GM21786 (cell line): ENCODE results near the gene UCK2.

Experiments used
- ATAC-seq: cut with Tn5 transposase; IDR thresholded peaks from one replicate; pipeline ENCODE4 v1.9.1; 2021; ENCODE audit not compliant: unreplicated experiment

The UCK2 gene

DNA sequence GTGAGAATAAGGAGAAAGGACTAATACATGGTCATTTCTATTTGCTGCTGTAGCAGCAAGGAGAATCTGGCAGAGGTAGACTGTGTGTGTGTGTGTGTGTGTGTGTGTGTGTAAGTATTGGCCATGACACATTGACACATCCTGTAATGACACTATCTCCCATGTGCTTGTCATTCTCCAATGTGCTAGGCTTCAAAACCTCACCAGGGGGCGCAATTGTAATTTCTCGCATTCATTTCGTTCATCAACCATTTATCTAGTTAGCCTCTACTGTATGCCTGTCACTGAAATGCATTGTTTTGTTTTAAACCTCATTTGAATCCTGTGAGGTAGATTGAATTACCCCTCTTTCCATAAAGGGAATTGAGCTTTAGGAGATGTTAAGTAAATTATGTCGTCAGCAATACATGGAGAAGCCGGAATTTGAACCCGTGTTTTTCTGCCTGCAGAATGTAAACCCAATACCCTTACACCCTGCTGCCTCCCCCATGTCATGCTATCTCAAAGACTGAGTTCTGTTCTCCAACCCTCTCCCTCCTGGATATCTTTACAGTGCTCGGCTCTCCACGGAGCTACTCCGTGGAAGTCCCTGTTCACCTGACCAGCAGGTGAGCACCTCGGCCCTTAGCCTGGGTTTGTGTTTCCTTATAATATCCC is 100.8 kb downstream of the UCK2 start:
- ATAC-seq: no peak

DNA sequence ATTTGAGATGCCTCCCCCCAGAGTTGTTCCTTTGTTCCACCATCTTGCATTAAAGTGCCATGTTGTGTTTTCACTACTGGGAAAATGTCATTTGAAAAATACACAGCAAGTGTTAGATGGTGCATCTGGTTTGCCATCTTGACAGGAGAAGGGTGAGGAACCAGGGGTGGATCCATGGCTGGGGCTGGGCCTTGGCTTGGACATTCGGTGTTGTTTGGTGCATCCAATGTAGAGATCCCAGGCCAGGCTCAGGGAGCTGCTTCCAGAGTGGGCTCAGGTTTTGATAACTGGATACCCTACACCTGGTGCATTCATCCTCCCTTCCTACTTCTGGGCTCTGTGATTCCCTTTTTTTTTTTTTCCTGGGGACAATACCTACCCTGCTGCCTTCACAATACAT is 103.5 kb downstream of the UCK2 start:
- ATAC-seq: no peak

DNA sequence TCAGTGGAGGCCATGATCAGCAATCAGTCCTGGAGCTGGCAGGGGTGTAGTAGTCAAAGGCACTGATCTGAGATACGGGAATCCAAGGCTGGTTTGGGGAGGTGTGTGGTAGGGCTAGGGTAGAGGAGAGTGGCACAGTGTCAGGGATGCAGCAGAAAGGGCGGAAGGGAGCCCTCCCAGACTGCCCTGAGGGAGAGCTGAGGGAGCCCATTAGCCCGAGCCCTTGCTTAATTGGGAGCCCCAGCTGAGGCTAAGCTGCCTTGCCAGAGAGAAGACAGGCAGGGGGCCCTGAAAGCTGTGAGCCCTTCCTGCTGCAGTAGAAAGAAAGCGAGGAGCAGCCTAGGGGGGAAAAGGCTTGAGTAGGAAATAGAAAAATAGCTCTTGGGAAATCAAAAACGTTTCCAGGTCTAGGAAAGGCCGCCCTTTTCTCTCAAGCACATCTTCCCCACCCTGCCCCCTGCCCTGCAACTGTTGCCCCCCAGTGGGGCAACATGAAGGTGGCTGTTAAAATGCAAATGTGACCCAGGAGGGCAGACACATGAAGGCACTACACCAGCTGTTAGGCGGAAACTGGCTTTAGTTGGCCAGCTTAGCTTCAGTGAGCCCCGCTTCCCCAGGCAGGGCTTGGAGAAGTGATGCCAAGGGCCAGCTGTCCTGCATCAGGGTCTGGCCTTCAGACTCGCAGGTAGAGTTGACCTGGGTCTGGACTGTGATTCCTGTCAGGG is 106.2 kb downstream of the UCK2 start:
- ATAC-seq: no peak

DNA sequence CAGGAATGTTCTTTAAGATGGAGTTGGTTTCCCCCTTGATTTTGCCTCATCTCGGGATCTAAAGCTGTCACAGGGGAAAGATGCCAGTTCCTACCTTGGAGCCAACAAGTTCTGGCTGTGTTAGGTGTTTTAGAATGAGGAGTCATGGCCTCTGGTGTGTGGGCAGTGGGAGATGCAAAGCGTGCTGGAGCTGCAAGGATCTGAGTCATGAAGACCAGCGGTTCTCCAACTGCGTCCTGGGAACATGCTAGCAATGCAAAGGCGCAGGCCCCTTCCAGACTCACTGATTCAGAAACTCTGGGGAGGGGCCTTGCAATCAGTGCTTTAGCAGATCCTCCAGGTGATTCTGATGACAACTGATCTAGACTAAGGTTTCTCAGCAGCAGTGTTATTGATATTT is 109.1 kb downstream of the UCK2 start:
- ATAC-seq: no peak

DNA sequence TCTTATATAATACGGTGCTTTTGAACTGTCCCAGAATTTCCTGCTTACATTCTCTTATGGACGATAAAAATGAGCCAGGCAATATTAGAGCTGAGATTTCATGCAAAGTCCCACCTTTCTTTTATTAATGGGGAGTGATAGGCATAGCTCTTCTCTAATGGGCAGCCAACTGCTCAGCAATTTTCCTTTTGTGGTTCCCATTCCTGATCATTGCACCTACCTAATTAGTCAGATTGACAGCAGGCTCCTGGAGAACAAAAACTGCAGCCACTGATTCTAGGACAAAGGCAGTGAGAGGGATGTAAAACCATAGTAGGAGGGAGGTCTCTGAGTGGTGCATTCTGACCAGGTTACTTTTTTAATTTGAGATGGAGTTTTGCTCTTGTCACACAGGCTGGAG is 110.4 kb downstream of the UCK2 start:
- no peak for ATAC-seq

DNA sequence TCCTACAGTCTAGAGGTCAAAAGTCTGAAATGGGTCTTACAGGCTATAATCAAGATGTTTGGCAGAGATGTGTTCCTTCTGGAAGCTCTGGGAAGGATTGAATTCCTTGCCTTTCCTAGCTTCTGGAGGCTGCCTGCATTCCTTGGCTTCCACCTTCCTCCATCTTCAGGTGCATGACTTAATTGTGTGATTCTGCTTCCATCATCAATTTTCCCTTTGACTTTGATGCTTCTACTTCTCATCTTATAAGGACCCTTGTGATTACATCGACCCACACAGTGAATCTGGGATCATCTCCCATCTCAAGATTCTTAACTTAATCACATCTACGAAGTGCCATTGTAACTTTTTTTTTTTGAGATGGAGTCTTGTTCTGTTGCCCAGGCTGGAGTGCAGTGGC is 111.4 kb downstream of the UCK2 start:
- ATAC-seq: no peak

DNA sequence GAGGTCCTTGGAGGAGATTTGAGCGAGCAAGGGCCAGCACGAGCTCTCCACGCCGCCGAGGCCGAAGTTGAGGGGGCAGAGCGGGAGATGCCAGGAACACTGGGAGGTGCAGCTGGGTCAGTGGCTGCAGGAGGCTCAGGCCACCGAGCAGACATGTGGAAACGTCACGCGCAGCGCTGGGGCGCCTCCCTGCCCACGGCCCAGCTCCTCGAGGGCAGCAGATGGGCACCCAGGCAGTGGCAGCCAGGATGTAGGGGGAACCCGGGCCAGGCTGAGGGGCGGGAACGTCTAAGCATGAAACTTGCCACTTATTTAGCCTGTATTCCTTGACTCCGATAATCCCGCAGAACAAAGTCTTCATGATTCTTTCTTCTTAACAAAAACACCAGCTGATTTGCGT is 114.1 kb downstream of the UCK2 start:
- ATAC-seq: no peak

DNA sequence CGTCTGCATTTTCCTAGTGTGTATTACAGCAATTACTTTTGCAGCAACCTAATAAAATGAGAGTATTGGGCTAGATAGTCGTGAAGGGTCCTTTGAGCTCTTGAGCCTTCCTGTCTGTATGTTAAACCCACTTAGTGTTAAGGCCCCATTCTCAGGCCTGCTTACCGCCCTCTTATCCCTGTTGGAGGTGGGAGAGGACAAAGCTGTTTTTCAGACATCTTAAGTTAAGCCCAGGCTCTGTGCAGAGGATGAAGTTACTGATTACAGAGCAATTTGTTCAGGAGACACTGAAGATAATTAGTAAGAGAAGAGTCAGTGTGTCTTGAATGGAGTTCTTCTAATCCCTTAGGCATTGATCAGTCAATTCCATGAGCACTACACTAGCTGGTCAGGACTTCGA is 114.6 kb downstream of the UCK2 start:
- ATAC-seq: no peak

DNA sequence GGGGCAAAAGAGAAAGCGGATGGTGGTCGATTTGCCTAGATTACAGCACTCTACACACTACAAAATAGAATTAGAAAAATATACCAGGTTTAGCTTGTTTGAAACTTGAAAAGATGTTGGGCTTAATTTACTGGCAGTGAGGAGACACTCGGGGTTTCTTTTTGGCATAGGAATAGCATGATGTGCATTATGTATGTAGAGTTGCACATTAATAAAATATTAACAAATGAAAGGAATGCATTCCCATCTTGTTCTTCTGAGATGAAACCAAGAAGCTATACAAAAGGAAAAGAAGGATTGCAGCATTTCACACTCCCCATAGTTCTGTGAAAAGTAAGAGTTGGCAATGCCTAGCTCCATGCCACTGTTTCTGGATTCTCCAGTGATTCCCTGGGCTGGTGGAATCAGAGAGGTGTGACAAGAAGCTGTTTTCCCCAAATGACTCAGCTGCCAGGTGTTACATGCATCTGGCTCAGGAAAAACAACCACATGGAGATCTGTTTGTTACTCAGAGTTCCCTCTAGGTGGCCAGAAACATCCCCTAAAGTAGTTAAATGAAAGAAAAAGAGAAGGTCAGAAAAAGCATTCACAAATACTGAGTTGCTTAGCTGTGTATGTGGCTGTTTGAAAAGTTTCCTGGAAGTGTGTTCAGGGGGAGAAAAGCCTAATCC is 115.6 kb downstream of the UCK2 start:
- ATAC-seq: peak; percentile 52

DNA sequence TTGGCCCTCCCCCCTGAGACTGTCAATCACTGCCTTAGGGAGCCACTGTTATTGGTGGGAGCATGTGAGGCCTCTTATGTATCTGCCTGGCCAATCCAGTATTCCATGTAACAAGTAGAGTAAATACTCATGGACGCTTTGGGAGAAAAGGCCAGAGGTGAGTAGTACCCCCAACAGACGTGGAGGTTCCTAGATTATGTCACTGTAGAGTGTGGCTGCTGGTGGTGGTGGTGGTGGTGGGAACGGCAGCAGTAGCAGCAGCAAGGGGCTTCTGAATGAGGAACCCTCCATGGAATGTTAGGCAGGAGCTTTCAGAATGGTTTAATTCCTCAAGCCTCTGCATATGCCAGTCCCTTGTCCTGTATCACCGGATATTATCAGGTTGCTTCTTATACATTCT is 118.5 kb downstream of the UCK2 start:
- ATAC-seq: no peak

DNA sequence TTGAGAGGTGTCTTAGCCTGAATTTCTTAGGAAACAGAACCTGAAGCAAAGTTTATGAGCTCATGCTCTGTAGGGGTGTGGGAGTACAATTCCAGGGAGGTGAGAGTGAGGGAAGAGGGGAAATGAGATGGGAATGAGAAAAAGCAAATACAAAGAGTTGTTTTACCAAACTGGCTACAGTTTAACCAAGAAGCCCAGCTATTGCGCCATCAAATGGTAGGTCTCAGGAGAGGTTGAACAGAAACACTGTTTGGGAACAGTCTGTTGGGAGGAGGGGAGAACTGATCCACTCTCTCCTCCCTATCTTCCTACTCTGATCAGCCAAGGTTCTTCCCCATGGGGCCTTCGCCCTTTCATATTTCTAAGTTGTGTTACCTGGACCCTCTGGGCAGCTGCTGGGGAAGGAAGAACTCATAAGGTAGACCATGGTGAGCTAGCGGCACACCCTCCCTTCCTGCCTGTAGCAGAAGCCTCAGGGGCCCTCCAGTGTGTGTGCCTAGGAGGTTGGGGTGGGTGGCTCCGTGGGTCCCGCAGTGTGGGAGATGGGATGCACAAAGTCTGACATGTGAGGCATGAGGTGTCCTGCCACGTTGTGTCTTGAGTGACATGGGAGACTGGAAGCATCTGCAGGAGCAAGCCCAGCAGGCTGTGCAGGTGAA is 120.5 kb downstream of the UCK2 start:
- no peak for ATAC-seq

DNA sequence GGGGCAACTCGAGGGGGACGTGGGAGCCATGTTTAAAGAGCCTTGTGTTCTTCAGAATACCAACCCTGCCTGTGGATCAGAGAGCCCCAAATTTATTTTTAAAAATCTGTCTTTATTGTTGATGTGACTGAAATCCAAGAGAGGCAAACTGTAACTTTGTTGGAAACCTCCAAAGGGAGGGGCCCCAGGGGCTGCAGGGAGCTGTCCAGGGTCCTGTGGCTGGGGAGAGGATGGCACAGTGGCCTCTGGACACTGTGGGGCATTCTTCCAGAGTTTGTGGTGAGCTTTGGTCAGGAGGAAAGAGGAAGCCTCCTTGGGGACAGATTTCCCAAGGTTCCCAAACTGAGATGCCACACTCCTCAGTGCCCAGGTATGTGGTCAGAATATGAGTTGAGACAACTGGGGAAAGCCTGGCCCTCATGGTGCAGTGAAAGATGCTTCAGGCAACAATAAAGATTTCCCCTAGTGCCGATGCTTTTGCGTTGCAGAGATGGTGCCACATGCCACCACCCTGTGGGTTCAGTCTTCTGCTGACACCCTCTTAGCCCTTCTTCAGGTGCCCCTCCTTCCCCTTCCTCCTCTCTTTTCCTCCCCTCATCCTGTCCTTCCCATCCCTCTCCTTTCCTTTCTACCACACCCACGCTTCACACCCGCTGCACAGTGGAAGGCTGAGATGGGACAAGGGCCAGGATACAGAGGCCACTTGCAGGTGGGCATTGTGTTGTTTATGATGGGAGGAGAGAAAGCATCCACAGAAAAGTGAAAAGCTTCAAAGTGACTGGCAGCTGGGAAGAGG is 122.1 kb downstream of the UCK2 start:
- no peak for ATAC-seq

DNA sequence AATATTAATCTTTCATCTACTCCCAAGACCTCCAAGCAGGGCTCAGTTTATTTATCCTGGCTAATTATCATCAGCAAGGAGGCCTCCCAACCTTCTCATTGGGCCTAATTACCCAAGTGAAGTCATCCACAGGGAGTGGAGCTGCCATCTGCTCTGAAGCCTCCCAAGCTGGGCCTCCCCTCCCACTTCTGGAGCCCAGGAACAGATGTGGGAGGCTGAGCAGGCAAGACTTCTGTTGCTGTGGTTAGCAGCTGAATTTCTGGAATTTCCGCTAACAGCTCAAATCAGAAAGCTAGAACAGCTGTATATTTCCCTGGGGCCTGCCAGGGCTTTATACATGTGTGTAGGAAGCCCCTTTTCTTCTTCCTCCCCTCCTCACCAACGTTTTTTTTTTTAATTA is 127.5 kb downstream of the UCK2 start:
- no peak for ATAC-seq

DNA sequence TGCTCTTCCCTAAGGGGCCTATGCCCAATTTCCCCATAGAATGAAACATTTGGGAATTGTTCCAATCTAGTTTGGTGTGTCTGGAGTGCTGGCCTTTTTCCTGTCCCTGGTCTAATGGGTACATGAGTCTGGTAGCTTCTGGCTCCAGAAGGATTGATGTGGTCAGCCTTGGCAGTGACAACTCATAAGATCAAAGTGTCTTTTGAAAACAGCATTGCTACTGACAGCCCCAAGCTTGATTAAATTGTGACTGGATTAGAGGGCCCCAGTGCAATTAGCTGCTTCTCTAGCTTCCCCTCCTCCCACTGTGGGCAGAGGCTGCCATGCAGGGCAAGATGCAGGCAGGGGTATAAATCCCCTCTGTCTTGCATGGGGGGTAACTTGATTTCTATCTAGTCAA is 130.9 kb downstream of the UCK2 start:
- no peak for ATAC-seq

DNA sequence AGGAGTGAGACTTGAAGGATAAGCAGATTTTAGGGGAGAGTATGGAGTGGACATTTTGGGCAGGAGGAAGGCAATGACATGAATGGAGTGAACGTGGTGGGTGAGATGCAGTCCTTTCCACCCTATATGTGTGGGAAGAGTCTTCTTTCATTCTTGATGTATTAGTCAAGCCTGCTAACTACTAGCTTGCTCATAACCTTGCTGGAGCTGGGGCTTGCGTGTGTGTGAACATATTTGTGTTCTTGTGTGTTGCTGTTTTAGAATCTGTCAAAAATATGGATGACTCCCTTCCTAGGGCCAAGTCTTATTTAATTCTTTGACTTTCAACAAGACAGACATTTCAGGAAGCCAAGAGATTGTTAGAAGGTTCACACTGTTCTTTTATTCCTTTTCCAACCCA is 132.7 kb downstream of the UCK2 start:
- no peak for ATAC-seq

DNA sequence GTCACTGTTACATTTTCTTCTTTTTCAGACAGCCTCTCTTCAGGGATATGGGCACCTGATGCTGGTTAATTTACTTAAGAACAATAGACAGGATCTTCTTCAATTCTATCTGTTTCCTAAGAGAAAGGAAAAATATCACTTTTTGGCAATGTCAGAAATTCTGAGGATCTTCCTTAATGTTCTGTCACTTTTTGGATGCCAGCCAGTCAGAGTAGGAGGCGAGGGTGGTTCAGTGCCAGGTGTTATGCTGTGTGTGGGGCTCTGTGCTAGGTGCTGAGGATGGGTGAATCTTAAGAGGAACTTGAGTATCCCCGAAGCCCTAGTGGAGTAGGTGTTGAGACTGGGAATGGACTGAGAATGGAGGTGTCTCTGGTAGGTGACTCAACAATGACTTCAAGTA is 133.5 kb downstream of the UCK2 start:
- no peak for ATAC-seq
